HCT116 (cell line): Measurements from ENCODE around the gene DENND4C. TPM values are rescaled to one million over a fixed set of nuclear protein-coding genes. Genes with fewer than 3 reads are reported as not detected.
"Not testable (repeated sequence)": the region's sequence is repeated elsewhere in the genome, so short reads cannot be mapped to it uniquely, and the experiment has no call there.

Experiments
- ATAC-seq: fragments of 200-7000 bp; cut with Tn5 transposase; 2 replicates; pipeline ENCODE4 v1.9.1; 2020; ENCODE audit warnings: mild to moderate bottlenecking, moderate library complexity
- BruUV-seq: library from RNA; stranded (reverse); fragments of 400-500 nt; replicated peaks from 2 replicates; lab custom pipeline; 2021; lab: Mats Ljungman, UMichigan
- CTCF ChIA-PET: fragments of 300-600 bp; sonication (Branson Sonifier 250); formaldehyde crosslinking; loops from one replicate; lab custom pipeline; 2021; ENCODE audit warnings: antibody characterized with exemption; lab: Charles Lee
- POLR2A ChIA-PET: fragments of 300-600, 350-600 bp; sonication (Branson Sonifier 250); formaldehyde crosslinking; loops from one replicate; lab custom pipeline; 2021; ENCODE audit warnings: antibody characterized with exemption; lab: Charles Lee
- RAD21 ChIA-PET, 2 experiments: fragments of 300-600 bp; sonication (Branson Sonifier 250); formaldehyde crosslinking; loops; one replicate each; lab custom pipeline; 2023; ENCODE audit warnings: low total read pairs in 2 of 2; ENCODE audit not compliant: uncharacterized antibody in 2 of 2, unreplicated experiment in 2 of 2, low non-redundant PET in 1 of 2; lab: Charles Lee
- DNase-seq: peaks from one replicate; pipeline ENCODE4 v3.0.0-alpha.2; 2010; ENCODE audit warnings: low read depth, low spot score
- H2AFZ ChIP-seq: fragments of 200-600 bp; shearing (Covaris generic), sonication (generic); 2 replicates; pipeline ENCODE4 v1.6.1; 2017; ENCODE audit warnings: low read depth, mixed run types, mixed read lengths, antibody characterized with exemption, low read length; ENCODE audit not compliant: poor library complexity, severe bottlenecking
- H3K27ac ChIP-seq: 2 replicates; pipeline ENCODE4 v1.5.1; 2012; ENCODE audit warnings: low read depth, low read length
- H3K27me3 ChIP-seq: fragments of 200-600 bp; sonication (generic); 2 replicates; pipeline ENCODE4 v1.6.1; 2016; ENCODE audit warnings: mixed run types, low read length, mixed read lengths; ENCODE audit not compliant: insufficient read depth
- H3K36me3 ChIP-seq, 2 experiments: fragments of 200-500 bp in 1 of 2; fragments of 200-600 bp in 1 of 2; sonication (Bioruptor generic) in 1 of 2; sonication (generic) in 1 of 2; 2 replicates each; pipeline versions ENCODE4 v1.5.1 to v1.6.1; 2014 to 2016; ENCODE audit warnings: low read length in 2 of 2, inconsistent platforms in 1 of 2, mixed read lengths in 1 of 2, mixed run types in 1 of 2; ENCODE audit not compliant: insufficient read depth in 2 of 2, control insufficient read depth in 1 of 2
- H3K4me1 ChIP-seq, 2 experiments: fragments of 200-600 bp in 1 of 2; sonication (generic) in 1 of 2; 2 replicates each; pipeline versions ENCODE4 v1.5.1 to v1.6.1; 2012 to 2017; ENCODE audit warnings: low read length in 2 of 2, inconsistent platforms in 1 of 2, mild to moderate bottlenecking in 1 of 2, mixed read lengths in 1 of 2, mixed run types in 1 of 2, moderate library complexity in 1 of 2; ENCODE audit not compliant: insufficient read depth in 2 of 2, control insufficient read depth in 1 of 2
- H3K4me2 ChIP-seq: fragments of 200-600 bp; sonication (generic); 2 replicates; pipeline ENCODE4 v1.6.1; 2017; ENCODE audit warnings: mixed run types, low read length, mixed read lengths
- H3K4me3 ChIP-seq, 2 experiments: fragments of 200-600 bp in 1 of 2; sonication (generic) in 1 of 2; replicated peaks in 1 of 2; 2 replicates each; pipeline ENCODE4 v1.5.1; 2011 to 2016; ENCODE audit warnings: low read length in 2 of 2, control low read depth in 1 of 2, low read depth in 1 of 2, mild to moderate bottlenecking in 1 of 2, mixed read lengths in 1 of 2, mixed run types in 1 of 2
- H3K79me2 ChIP-seq: fragments of 200-600 bp; sonication (generic); 2 replicates; pipeline ENCODE4 v1.6.1; 2017; ENCODE audit warnings: mild to moderate bottlenecking, mixed run types, low read length, moderate library complexity, mixed read lengths; ENCODE audit not compliant: insufficient read depth
- H3K9ac ChIP-seq: fragments of 200-600 bp; sonication (generic); 2 replicates; pipeline ENCODE4 v1.6.1; 2016; ENCODE audit warnings: low read length, mixed read lengths
- H3K9me2 ChIP-seq: fragments of 200-600 bp; sonication (generic), shearing (Covaris generic); 2 replicates; pipeline ENCODE4 v1.6.1; 2017; ENCODE audit warnings: mixed run types, mild to moderate bottlenecking, moderate library complexity; ENCODE audit not compliant: insufficient read depth
- H3K9me3 ChIP-seq, 2 experiments: fragments of 200-500 bp in 1 of 2; fragments of 200-600 bp in 1 of 2; sonication (Bioruptor generic) in 1 of 2; sonication (generic) in 1 of 2; 2 replicates each; pipeline ENCODE4 v1.6.1; 2014 to 2017; ENCODE audit warnings: low read length in 2 of 2, mixed read lengths in 2 of 2, inconsistent platforms in 1 of 2, low read depth in 1 of 2, mild to moderate bottlenecking in 1 of 2, mixed run types in 1 of 2, moderate library complexity in 1 of 2; ENCODE audit not compliant: control insufficient read depth in 1 of 2, insufficient read depth in 1 of 2
- H4K20me1 ChIP-seq: fragments of 200-600 bp; sonication (generic), shearing (Covaris generic); 2 replicates; pipeline ENCODE4 v1.6.1; 2017; ENCODE audit warnings: mixed run types, mild to moderate bottlenecking, moderate library complexity; ENCODE audit not compliant: insufficient read depth
- CBX3 ChIP-seq: IDR thresholded peaks from 2 replicates; pipeline ENCODE4 v1.6.1; 2012; ENCODE audit warnings: low read depth
- EGR1 ChIP-seq: IDR thresholded peaks from 2 replicates; pipeline ENCODE4 v1.6.1; 2012; ENCODE audit warnings: low read depth
- ELF1 ChIP-seq: IDR thresholded peaks from 2 replicates; pipeline ENCODE4 v1.6.1; 2012; ENCODE audit warnings: low read depth, borderline replicate concordance
- JUND ChIP-seq: IDR thresholded peaks from 2 replicates; pipeline ENCODE4 v1.6.1; 2012
- POLR2AphosphoS5 ChIP-seq: IDR thresholded peaks from 2 replicates; pipeline ENCODE4 v1.6.1; 2011; ENCODE audit warnings: mild to moderate bottlenecking, low read depth, low read length, moderate library complexity
- RAD21 ChIP-seq: IDR thresholded peaks from 2 replicates; pipeline ENCODE4 v1.6.1; 2012; ENCODE audit warnings: low read depth, mild to moderate bottlenecking
- SP1 ChIP-seq: IDR thresholded peaks from 2 replicates; pipeline ENCODE4 v1.6.1; 2012; ENCODE audit warnings: low read depth
- TCF7L2 ChIP-seq: IDR thresholded peaks from 2 replicates; pipeline ENCODE4 v1.7.0; 2011; ENCODE audit warnings: borderline replicate concordance, inconsistent platforms; ENCODE audit not compliant: insufficient read depth, insufficient read length; ENCODE audit errors: extremely low read depth
- ZFX ChIP-seq: fragments of 450-650 bp; IDR thresholded peaks from 2 replicates; pipeline ENCODE4 v1.6.1; 2017
- ZNF274 ChIP-seq: fragments of 200-500 bp; sonication (Bioruptor generic); IDR thresholded peaks from 2 replicates; pipeline ENCODE4 v1.6.1; 2014; ENCODE audit warnings: mild to moderate bottlenecking, low read depth, low read length, inconsistent platforms
- intact Hi-C: fragments of 100-400 bp; cut with micrococcal nuclease; formaldehyde crosslinking; loops from 2 replicates; pipeline ENCODE4 v1.10.0; 2022
- total RNA-seq: library from RNA; stranded (reverse); gene quantifications from one replicate; pipeline ENCODE4 v1.2.1, GENCODE V29; 2021; ENCODE audit not compliant: unreplicated experiment
- TF ChIP-seq, protein P1 (sequence below): IDR thresholded peaks from 2 replicates; pipeline ENCODE4 v1.6.1; 2011; ENCODE audit warnings: mild to moderate bottlenecking, low read length, moderate library complexity; ENCODE audit not compliant: insufficient replicate concordance; ENCODE audit errors: extremely low read depth
- TF ChIP-seq, protein P2 (sequence below), 3 experiments: fragments of 200-600 bp in 1 of 3; sonication (generic) in 1 of 3; IDR thresholded peaks in 2 of 3; conservative IDR thresholded peaks in 1 of 3; 2 replicates each; pipeline ENCODE4 v1.5.1; 2012 to 2017; ENCODE audit warnings: low read depth in 2 of 3, low read length in 2 of 3, antibody characterized with exemption in 1 of 3, borderline replicate concordance in 1 of 3, control low read depth in 1 of 3, mild to moderate bottlenecking in 1 of 3, mixed read lengths in 1 of 3, mixed run types in 1 of 3, moderate library complexity in 1 of 3; ENCODE audit not compliant: insufficient read depth in 1 of 3
- TF ChIP-seq, protein P3 (sequence below): IDR thresholded peaks from 2 replicates; pipeline ENCODE4 v1.6.1; 2012
- TF ChIP-seq, protein P4 (sequence below): IDR thresholded peaks from 2 replicates; pipeline ENCODE4 v1.6.1; 2012

The DENND4C gene
- total RNA-seq, 1 experiment from 2014 or later = 20.9 TPM

DNA sequence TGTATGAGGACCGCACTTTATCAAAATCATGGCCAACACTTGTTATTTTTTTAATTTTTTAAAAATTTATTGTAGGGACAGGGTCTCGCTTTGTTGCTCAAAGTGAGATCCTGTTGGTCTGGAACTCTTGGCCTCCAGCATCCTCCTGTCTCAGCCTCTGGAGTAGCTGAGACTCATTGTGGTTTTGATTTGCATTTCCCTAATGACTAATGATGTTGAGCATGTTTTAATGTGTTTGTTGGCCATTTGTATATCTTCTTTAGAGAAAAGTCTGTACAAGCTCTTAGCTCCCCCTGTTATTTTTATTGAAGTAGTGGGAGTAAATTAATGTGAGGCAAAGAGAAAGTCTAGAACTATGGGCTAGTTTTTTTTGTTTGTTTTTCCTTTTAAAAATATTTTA lies 151.2 kb downstream of the DENND4C start:
- peak overlapping the region; percentile 77 for H3K4me2 ChIP-seq
- no peaks in the 10 kb centered on the region for H3K27me3 ChIP-seq
- ATAC-seq (no peak), DNase-seq (no peak)
- H3K9me2 ChIP-seq = no peaks in the 10 kb centered on the region
- TF ChIP-seq POLR2AphosphoS5 (no peak), ELF1 (no peak), ZNF274 (no peak), SP1 (no peak), JUND (no peak), ZFX (no peak), TCF7L2 (no peak), CBX3 (no peak), RAD21 (no peak), EGR1 (no peak)
- TF ChIP-seq, protein P1, sequence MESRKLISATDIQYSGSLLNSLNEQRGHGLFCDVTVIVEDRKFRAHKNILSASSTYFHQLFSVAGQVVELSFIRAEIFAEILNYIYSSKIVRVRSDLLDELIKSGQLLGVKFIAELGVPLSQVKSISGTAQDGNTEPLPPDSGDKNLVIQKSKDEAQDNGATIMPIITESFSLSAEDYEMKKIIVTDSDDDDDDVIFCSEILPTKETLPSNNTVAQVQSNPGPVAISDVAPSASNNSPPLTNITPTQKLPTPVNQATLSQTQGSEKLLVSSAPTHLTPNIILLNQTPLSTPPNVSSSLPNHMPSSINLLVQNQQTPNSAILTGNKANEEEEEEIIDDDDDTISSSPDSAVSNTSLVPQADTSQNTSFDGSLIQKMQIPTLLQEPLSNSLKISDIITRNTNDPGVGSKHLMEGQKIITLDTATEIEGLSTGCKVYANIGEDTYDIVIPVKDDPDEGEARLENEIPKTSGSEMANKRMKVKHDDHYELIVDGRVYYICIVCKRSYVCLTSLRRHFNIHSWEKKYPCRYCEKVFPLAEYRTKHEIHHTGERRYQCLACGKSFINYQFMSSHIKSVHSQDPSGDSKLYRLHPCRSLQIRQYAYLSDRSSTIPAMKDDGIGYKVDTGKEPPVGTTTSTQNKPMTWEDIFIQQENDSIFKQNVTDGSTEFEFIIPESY = no peak
- TF ChIP-seq, protein P2, sequence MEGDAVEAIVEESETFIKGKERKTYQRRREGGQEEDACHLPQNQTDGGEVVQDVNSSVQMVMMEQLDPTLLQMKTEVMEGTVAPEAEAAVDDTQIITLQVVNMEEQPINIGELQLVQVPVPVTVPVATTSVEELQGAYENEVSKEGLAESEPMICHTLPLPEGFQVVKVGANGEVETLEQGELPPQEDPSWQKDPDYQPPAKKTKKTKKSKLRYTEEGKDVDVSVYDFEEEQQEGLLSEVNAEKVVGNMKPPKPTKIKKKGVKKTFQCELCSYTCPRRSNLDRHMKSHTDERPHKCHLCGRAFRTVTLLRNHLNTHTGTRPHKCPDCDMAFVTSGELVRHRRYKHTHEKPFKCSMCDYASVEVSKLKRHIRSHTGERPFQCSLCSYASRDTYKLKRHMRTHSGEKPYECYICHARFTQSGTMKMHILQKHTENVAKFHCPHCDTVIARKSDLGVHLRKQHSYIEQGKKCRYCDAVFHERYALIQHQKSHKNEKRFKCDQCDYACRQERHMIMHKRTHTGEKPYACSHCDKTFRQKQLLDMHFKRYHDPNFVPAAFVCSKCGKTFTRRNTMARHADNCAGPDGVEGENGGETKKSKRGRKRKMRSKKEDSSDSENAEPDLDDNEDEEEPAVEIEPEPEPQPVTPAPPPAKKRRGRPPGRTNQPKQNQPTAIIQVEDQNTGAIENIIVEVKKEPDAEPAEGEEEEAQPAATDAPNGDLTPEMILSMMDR (IDR thresholded peaks at IDR 0.05 in 2 of 3, conservative IDR thresholded peaks at IDR 0.05 in 1 of 3; ENCODE audit: borderline replicate concordance in 1 of 3, insufficient read depth in 1 of 3, low read depth in 2 of 3, low read length in 2 of 3) = no peak
- TF ChIP-seq, protein P3, sequence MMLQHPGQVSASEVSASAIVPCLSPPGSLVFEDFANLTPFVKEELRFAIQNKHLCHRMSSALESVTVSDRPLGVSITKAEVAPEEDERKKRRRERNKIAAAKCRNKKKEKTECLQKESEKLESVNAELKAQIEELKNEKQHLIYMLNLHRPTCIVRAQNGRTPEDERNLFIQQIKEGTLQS = no peak
- TF ChIP-seq, protein P4, sequence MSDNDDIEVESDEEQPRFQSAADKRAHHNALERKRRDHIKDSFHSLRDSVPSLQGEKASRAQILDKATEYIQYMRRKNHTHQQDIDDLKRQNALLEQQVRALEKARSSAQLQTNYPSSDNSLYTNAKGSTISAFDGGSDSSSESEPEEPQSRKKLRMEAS = no peak
- H3K79me2 ChIP-seq = peaks cover 44% of the 10 kb centered on the region
- ChIA-PET CTCF (no interaction called here), RAD21 (no interaction called here), POLR2A (no interaction called here)
- BruUV-seq = no TSS peak
- H3K27ac ChIP-seq = no peak overlapping the region
- peaks cover 29 to 31% of the 10 kb centered on the region in 2 experiments for H3K36me3 ChIP-seq
- peaks cover 20% of the 10 kb centered on the region for H4K20me1 ChIP-seq
- H3K4me1 ChIP-seq = peaks cover 9 to 18% of the 10 kb centered on the region in 2 experiments
- no peaks in the 10 kb centered on the region for H3K9me3 ChIP-seq
- no peak overlapping the region for H3K9ac ChIP-seq
- no peak overlapping the region for H2AFZ ChIP-seq
- intact Hi-C loops = no loop called here
- peak overlapping the region; percentile 91 to 98; a peak in 3 of 4 replicates for H3K4me3 ChIP-seq

DNA sequence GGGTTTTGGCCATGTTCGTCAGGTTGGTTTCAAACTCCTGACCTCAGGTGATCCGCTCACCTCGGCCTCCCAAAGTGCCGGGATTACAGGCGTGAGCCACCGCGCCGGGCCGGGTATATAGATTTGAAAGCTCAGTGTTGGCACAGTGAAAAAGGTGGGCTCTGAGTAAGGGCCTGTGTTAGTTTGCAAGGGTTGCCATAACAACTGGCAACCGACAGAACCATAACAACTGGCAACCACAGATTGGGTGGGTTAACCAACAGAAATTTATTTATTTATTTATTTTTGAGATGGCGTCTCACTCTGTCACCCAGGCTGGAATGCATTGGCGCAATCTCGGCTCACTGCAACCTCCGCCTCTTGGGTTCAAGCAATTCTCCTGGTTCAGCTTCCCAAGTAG lies 154.7 kb downstream of the DENND4C start:
- H3K9me2 ChIP-seq, ATAC-seq, RAD21 ChIA-PET, H3K4me2 ChIP-seq, BruUV-seq, H3K9ac ChIP-seq, H3K27ac ChIP-seq, H2AFZ ChIP-seq, H3K9me3 ChIP-seq, intact Hi-C loops, H3K27me3 ChIP-seq, H4K20me1 ChIP-seq, H3K4me1 ChIP-seq, CTCF ChIA-PET, H3K36me3 ChIP-seq, H3K4me3 ChIP-seq, POLR2A ChIA-PET, DNase-seq: not testable (repeated sequence)
- peaks cover 10% of the 10 kb centered on the region; the same call in 1 of the 2 replicates for H3K79me2 ChIP-seq
